GM18870 (cell line): ENCODE measurements around the gene EVA1A.

Source experiments
- ATAC-seq: cut with Tn5 transposase; IDR thresholded peaks from one replicate; pipeline ENCODE4 v1.9.1; 2021; ENCODE audit warnings: moderate library complexity; ENCODE audit not compliant: unreplicated experiment

The EVA1A gene

DNA sequence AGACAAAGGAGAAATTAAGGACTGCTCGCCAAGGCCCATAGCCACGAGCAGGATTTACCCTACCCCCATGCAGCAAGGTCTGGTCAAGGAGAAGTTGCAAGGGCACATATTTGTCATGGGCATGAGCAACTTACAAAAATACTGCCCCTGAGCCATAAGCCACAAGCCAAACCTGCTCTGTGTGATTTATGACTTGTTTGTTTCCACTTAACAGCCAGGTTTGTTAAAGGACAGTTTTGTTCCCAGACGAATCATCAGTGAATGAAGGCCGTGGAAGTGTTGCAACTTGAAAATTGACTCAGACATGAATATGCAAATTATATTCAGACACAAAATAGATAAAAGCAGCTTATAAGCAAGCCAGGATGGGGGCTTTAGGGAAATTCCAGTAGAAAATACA lies 31.3 kb upstream of the EVA1A start:
- no peak for ATAC-seq

DNA sequence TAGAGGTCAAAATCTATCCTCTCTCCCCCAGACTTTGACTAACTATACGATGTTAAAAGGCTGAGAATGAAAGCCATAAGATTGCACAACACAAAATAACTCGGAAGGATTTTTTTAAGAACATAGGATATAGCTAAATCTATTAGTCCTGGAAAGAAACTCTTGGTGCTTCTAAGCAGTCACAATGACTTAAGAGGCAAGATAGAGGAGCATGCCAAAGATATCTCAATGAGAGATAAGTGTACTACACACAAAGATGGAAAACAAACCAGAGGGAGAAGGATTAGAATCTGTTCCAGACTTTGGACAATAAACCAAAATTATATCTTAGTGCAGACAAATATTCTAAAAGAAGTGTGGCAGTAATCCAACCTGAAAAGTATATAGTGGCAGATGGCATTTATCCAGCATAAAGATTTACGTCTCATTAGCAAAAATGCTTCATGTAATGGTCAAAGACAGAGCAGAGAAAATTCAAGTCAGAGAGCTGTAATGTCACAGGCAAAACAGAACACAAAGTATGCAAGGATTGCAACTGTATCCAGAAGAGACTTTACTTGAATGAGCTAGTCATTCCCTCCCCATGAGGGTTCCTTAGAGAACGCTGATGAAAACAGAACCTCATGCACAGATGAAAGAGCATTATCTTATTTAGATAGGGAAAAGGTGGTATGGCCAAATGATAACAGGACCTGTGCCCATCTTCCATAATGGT lies 28.8 kb upstream of the EVA1A start:
- ATAC-seq: no peak

DNA sequence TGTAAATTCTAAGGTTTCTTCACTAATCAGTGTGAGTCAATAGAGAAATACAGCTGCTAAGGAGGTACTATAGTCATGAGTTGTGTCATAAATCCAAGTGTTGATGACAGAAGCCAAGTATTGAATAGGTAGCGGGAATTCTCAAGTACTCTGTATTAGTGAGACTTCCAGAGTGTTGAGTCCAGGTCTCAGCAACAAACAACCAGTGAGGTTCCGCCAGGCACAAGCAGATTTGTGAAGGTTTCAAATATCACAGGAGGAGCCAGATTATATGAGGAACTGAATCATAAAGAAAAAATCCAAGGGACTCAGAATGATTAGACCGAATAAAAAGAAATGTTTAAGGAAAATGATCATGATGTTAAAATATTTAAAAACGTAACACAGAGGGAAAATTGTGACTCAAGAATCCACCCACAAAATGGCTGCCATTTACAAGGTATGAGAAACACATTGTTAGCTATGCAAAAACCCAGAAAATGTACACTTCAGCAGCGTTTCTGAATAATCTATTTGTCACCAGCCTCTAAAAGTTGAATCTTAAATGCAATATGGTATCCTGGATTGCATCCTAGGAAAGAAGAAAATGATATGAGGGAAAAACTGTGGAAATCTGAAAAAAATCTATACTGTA lies 27.3 kb upstream of the EVA1A start:
- ATAC-seq: no peak

DNA sequence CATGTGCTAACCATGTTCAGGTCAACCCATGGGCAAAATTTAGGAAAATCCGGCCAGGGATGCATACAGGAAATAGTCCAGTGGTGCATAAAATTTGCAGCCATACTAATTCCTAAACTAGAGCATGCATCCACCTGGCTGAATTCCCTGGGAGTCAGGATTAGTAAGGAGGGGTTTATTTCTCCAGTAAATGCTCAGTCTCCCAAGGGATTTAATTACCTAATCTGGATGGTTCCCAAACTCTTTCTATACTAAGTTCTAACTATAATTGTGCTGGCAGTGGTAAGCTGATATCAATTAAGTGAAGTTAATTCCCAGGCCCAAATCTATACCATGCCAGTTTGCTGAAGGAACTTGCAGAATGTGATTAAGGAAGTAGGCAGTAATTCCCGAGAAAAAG lies 26.2 kb upstream of the EVA1A start:
- no peak for ATAC-seq

DNA sequence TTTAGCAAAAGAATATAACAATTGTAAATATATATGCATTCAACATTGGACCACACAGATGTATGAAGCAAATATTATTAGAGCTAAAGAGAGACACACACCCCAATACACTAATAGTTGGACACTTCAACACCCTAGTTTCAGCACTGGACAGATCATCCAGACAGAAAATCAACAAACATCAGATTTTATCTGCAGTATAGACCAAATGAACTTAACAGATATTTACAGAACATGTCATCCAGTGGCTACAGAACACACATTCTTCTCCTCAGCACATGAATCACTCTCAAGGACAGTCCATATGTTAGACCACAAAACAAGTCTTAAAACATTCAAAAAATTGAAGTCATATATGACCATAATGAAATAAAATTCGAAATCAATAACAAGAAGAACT lies 22.1 kb upstream of the EVA1A start:
- no peak for ATAC-seq

DNA sequence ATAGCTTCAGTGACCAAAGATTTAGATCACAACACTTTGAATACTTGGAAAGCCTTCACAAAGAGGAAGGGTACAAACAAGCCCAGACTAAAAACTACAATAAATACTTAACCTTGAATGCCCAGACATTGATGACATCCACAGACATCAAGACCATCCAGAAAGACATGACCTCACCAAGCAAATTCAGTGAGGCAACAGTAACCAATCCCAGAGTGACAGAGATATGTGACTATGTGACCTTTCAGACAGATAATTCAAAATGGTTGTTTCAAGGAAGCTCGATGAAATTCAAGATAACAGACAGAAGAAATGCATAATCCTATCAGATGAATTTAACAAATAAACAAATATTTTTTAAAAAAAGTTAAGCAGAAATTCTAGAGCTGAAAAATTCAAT lies 19.9 kb upstream of the EVA1A start:
- no peak for ATAC-seq

DNA sequence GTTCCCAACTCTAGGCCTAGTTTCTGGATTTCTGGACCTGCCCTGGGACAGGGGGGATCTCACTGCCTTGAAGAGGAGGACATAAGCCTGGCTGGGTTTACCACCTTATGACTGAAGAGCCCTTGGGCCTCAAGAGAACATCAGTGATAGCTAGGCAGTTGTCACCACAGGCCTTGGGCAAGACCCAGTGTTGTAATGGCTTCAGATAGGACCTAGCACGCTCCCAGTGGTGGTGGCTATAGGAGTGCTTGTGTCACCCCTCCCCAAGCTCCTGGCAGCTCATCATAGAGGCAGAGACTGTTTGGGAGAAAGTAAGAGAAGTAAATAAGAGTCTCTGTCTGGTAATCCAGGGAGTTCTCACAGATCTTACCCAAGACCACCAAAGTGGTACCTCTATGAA lies 19.4 kb upstream of the EVA1A start:
- ATAC-seq: no peak

DNA sequence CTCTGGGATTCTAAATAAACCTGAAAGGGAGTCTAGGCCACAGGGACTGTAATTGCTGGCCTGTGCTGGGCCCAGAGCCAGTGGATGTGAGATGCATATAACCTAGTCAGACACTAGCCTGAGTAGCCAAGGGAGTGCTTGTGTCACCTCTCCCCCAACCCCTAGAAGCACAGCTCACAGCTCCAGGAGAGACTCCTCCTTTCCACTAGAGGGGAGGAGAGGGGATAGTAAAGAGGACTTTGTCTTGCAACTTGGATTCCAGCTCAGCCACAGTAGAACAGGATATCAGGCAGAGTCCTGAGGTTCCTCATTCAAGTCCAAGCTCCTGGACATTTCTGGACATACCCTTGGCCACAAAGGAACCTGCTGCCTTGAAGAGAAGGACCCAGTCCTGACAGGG lies 18.4 kb upstream of the EVA1A start:
- ATAC-seq: no peak

DNA sequence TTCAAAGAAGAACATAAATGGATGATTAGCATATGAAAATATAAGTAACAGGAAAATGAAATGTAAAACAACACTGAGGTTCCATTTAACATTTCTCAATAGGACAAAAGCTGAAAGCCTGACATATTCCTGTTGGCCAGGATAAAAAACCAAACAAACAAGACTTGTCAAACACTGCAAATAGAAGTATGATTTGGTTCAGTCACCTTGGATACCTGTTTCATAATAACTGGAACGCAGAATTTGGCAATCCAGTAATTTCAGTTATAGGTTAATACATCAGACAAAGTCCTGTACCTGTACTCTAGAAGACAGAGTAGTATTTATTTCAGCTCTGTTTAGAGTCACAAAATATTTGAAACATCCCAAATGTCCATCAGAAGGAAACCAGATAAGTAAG lies 16.5 kb upstream of the EVA1A start:
- no peak for ATAC-seq

DNA sequence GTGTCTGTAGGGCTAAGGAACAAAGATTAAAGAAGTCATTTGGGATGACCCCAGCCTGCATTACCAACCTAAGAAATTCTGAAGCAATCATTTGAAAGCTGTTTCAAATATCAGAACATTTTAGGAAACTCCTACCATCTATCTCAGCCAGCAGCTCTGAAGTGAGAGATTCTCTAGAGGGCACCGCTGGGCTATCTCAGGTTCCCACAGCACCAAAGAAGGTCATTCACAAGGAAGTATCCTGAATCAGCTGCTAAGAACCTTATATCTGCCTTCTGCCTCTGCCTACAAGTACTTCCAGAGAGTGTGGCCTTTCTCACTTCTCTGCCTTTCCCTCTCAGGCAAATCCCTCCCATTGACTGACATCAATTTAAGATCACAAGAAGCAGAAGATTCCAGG lies 13.4 kb upstream of the EVA1A start:
- no peak for ATAC-seq

DNA sequence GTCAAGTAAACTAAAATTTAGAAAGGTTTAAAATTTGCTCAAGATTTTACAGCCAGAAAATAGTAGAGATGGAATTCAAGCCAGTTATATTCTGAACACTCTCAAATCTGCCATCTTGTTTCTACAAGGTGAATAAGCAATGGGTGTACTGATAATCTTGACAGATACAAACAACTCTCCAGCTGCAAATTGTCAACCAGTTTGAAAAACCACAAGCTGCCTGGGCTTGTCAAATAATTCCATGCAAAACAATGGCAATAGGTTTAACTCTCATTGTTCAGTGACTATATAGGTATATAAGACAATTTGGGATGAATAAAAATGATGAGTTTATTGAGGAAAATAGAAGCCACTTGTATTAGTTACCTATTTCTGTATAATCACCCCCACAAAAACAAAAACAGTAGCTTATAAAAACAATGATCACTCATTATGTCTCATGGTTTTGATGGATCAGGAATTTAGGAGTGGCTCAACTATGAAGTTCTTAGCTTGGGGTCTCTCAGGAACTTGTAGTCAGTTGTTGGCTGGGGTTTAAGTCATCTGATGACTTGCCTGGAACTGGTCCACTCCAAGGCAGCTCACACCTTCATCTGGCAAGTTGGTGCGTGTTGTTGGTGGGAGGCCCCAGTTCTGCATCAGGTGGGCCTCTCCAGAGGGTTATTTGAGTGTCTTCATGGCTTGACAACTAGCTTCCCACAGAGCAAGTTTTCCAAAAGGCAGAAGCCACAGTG lies 12.6 kb upstream of the EVA1A start:
- no peak for ATAC-seq

DNA sequence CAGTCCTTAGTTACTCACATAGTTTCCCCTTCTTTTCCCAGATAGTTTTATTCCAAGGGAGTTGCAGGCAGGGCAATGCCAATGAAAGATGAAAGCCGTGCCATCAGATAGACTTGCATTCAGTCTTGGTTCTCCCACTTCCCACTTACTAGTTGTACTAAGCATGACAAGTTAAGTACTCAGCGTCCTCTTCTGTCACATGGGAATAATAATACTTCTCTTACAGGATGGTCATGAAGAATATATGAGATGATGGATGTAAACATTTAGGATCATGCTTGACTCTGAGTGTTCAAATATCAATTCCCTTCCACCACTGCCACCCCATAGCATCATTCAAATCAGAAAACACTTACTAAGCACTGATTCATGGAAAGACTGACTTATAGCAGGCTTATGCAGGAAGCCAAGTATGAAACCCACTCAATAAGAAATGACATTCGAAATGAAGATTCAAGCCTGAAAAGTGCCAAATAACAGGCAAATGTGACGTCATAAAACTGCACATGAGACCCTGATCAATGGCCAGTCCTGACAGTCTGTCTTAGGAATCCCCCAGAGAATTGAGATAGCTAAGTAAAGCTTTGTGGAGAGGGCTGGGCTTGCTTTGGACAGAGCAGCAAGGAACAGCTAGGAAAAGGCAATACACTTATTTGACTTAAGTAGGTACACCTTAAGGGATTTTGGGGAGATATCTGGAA lies 11.1 kb upstream of the EVA1A start:
- ATAC-seq: no peak

DNA sequence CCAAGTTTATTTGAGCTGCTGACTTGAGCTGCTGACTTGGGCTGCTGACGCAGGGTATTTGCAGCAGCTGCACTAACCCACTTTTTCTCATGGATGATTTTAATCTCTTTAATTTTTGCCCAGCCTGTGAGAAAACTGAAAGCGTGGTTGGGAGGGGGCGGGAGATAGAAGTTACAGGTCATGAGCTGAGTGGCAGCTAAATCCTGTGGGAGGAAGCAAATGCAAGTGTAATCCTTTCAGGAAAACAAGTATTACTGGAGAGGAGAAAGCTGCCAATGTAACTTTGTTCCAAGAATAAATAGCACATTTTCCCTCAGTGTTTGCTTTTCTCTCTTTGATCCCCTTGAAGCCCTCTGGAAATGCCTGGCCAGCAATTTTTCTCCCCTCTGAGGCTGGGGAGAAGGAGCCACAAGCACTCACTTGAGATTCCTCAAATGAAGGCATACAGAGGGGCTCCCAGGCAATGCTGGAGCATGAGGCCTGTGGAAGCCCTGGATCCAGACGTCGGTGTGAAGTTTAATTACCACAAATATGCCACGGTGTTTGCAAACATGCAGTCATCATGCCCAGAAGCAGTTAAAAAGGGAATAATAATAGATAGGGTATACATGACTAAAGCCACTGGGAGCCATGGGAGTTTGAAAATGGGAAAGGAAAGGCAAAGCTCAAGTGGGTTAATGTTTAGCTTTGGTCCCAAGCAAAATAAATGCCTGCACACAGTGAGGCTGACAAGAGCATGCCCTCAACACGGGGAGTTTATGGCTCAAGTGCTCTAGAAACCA lies 10.4 kb upstream of the EVA1A start:
- ATAC-seq: no peak

DNA sequence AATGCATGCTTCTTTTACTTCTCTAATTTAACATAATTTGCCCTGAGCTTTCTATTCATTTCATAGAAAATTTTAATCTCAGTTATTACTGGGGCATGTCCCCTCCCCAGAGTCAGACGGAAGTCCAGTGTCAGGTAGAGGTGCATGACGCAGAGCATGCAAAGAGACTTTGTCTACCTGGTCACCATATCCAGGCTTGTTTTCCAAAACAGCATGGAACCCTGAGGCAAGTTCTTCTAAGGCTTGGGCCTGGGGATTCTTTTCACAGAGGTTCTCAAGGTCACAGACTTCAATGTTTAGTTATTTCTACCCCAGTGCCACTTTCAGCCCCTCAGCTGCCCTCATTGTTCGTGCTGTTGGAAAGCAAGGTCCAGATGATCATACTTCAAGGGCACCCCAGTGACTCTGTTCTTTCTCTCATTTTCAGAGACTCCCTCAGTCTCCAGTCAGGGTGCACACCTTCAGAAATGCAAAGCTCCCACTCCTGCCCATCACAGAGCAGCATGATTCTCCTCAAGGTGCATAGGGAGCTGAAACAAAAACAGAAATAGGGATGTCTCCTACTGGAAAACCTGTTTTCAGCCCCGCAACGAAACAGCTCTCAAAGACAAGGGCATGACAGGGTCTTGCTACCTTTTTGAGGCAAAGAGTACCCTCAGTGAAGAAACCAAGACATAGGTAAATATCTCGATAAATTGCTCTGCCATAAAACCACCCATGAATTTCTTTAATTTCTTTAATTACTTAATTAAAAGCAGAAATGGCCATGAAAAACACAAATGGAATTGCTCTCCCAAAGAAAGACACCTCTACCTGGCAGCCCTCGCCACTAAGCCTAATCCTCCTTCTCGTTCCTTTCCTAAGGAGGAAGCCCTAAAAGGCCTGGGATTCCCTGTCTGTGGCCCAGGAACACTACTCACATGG lies 9.5 kb upstream of the EVA1A start:
- ATAC-seq: no peak

DNA sequence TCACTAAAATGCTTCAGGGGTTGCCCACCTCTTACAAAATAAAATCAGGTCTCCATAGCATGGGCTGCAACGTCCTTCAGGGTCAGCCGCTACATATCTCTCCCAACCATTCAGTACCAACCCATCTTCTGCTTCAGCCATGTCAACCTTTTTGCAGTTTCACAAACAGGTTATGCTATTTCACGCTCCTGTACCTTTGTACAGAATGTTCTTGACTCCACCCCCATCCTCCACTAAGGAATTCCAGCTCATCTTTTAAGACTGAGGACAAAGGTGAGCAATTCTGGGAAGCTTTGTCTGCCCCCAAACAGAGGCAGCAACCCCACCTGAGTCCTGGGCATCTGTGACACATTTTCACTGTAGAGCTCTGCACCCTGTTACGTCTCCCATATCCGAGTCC lies 8.8 kb upstream of the EVA1A start:
- ATAC-seq: no peak

DNA sequence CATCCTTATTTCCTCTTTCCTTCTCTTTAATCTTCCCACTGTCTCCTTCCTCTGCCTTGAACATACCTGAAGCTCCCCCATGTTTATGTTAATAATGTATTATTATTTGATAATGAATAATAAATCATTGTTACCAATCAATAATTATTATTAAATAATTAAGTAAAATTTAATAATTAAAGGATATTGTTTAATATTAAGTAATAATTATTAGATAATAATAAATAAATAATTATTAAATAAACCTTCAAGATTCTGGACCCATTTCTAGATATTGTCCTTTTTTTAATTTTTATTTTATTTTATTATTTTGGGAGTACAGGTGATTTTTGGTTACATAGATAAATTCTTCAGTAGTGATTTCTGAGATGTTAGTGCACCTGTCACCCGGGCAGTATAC lies 7.4 kb upstream of the EVA1A start:
- ATAC-seq: no peak

DNA sequence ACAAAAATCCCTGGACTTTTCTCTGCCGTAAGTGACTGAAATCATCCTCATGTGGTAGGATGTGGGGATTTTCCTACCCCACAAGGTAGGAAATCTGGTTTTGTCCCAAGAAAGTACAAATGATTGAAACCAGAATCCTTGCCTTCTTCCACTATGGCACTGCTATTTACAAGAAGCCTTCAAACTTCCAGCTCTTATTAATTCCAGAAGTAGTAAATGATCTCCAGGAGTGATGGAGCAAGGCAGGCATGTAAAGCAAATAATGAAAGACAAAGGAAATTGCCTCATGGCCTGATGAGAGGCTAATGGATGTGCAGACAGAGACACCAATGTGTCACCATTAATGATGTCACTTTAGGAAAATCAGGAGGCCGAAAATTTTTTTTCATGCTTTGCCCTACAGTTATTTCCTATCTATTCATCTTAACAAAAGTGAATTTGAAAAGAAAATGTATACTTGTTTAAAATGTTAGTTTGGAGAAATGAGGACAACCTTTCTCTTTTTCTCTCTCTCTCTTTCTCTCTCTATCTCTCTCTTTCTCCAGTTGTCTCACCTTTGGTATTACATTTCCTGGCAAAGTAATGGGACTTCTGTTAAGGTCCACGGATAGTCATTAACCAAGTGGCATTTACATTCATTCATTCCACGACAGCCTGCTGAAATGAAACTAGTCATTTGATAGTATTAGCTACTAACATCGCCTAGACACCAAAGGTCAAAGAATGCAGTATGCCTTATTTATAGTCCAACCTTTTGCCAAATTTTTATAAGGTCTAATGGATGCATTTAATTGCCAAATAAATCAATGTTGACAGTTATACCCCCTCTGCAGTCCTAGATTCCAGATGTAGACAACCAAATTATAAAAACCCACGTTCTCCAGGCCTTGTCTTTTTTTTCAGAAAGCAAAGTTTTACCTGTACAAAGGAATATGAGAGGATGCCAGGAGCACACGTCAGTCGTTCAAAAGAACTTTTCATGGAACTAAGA lies 5.0 kb upstream of the EVA1A start:
- ATAC-seq: no peak

DNA sequence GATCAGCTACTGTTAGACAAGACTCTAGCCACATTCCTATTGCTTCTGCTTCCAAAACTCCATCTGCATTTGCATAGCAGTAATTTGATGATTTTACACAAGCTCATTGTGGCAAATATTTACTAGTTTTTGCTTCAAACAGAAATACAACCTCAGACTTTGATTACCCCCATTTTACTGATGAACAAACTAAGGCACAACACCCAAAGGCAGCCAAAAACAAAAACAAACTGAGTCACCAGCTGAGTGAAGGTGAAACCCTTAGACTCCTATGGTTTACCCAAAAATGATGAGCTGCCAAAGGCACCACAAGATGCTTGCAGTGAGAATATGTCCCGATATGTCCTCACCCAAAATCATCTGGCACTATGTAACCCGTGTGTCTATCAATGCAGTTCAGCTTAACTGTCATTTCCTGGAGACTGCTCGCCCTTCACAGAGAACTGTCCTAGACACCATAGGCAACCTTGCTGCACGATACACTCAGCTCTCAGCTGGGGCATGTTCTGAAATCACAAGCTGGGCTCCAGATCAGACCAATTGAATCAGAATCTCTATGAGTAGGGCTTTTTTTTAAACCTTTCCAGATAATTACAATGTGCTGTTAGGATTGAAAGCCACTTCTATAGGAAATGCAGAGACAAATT lies 4.1 kb upstream of the EVA1A start:
- no peak for ATAC-seq
